GM12874 (cell line): ENCODE measurements around the gene MORC2.

Source experiments
- TF ChIP-seq, protein P1 (sequence below): IDR thresholded peaks from 2 replicates; pipeline ENCODE4 v1.5.1; 2011; ENCODE audit warnings: low read depth, mild to moderate bottlenecking, control low read depth, low read length, moderate library complexity; ENCODE audit not compliant: insufficient read depth

The MORC2 gene

DNA sequence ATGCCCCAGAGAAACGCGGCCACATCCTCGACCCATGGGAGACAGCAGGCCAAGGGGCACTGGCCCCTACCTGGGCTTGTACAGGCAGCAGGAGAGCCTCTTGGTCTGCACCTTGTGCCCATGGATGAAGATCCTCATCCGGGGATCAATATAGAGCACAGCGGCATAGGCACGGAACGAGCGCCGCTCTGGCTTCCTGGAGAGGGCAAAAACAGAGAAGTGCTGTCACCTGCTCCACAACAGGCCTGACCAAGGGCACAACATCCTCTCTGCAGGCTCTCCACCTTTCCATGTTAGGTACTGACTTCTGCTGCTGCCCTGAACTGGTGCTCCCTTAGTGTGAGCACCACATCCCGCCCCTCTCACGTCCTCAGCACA is 27.2 kb downstream of the MORC2 start:
- TF ChIP-seq, protein P1, sequence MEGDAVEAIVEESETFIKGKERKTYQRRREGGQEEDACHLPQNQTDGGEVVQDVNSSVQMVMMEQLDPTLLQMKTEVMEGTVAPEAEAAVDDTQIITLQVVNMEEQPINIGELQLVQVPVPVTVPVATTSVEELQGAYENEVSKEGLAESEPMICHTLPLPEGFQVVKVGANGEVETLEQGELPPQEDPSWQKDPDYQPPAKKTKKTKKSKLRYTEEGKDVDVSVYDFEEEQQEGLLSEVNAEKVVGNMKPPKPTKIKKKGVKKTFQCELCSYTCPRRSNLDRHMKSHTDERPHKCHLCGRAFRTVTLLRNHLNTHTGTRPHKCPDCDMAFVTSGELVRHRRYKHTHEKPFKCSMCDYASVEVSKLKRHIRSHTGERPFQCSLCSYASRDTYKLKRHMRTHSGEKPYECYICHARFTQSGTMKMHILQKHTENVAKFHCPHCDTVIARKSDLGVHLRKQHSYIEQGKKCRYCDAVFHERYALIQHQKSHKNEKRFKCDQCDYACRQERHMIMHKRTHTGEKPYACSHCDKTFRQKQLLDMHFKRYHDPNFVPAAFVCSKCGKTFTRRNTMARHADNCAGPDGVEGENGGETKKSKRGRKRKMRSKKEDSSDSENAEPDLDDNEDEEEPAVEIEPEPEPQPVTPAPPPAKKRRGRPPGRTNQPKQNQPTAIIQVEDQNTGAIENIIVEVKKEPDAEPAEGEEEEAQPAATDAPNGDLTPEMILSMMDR, result no peak

DNA sequence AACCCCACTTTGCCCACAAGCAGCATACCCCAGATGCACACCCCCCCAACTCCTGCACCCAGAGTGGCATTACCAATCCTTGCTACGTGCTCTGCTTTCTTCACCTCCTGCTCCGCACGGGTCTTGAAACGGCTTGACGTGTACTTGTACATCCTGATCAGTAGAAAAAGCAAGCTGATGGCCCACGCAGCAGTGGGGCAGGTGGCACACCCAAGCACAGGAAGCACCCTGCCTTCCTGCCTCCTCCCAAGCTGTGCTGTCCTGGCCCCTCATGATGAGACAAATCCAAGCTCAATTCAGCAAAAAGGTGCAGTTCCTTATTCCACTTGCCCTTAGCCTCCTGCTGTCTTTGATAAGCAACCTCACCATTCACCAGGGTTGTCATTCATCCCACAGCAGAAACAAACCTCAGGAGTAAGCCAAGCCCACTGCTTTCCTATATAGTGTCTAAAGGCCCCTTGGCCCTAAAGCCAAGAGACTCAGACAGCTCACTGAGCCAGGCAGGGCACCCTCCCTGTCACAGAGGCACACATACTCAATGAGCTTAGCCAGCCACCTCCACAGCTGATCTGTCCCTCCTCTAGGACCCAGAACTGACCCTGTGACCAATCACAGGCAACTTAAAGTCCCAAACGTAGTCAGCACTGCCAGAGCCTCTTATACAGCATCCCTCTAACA is 27.8 kb downstream of the MORC2 start:
- TF ChIP-seq, protein P1, result no peak

- TF ChIP-seq, protein P1, result no peak
Measured at GRCh38 chr22:30934053-30934452, 34.5 kb downstream of the MORC2 start.

- TF ChIP-seq, protein P1, result no peak
Measured at GRCh38 chr22:30933457-30933856, 35.1 kb downstream of the MORC2 start.

DNA sequence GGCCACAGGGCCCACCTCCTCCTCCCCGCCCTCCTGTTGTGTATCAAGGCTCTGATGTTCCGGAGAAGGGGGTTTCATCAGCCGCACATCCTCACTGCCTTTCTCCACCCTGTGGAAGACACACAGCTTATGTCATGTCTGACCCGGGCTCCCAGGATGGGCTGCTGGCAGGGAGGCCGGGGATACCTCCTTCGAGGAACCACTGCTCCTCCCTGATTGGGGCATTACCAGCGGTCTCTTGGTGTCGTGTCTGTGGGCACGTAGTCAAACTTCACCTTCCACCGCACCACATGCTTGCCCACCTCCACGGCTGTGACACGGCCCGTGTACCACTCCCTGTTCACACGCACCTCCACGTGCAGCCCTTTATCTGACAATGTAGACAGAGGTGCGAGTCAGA is 35.9 kb downstream of the MORC2 start:
- TF ChIP-seq, protein P1, result no peak

DNA sequence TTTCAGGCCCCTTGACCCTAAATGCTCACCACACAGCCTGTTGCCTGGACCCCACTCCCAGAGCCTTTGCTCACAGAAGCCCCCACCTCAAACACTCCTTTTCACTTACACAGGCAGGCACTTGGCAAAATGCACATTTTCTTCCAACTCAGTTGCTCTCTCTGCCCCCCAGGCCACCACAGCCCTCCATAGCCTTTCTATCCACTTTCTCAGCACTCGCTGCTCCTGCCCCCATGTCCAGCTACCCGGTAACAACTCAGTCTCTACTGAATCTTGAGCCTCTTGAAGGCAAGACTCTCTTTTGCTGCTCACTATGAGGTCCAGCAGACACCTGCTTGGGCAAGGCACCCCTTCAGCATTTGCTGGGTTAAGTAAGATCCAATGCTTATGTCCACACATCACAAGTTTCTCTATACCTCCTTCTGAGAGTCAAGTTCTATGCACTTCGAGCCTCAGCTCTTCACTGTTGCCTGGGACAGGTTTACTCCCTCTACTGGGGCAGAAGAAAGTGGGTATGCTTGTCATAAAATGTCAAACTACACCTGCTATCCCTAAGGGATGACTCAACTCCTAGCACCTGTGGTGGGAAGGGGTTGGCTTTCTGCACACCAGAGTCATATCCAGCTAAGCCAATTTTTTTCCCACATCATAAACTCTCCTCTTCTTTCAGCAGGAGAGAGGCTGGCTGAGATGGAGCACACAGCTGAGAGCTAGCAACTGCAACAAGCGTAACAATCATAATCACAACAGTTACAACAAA is 36.9 kb downstream of the MORC2 start:
- TF ChIP-seq, protein P1, result no peak

GRCh38 chr22:30930228-30930627 is 38.3 kb downstream of the MORC2 start:
- TF ChIP-seq, protein P1, result no peak
